ENCODE results near the gene NELFA.

DNA sequence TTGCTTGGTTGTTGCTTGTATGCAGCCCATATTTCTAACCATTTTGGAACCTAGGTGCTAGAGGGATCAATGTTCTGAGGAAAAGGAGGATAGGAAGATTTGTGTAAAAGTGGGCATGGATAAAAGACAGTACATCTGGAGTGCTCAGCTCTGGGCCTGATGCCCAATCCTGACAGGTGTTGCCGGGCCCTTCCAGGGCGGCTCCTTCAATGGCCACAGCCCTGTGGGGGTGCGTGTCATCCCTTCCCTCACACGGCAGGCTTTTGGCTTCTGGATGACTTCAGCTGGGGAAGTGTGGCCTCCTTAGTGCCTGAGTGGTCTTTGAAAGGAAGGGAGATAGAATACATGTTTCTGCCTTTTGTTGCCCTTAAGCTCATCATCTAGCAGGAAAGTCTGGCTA, 47.2 kb downstream of the NELFA start:
- TF ChIP-seq POLR2AphosphoS5 (IDR thresholded peaks at IDR 0.05; ENCODE audit: borderline replicate concordance, low read depth, low read length), result no peak
- no peak for TF ChIP-seq EZH2 (IDR thresholded peaks at IDR 0.05)

Measured in SK-N-MC (cell line).